ENCODE measurements around the gene MAD2L1.

- no peak for TF ChIP-seq POLR2A (IDR thresholded peaks at IDR 0.05; ENCODE audit: low read depth, low read length)
- no peak for TF ChIP-seq POLR2AphosphoS5 (IDR thresholded peaks at IDR 0.05; ENCODE audit: low read depth, low read length)
These were observed 15.1 kb upstream of the MAD2L1 start for GRCh38 chr4:120081726-120082125.

Data from GM12891 (cell line).